DMS 273 (cell line): ENCODE measurements around the gene TP53TG3E.
"Not testable (repeated sequence)": the region's sequence is repeated elsewhere in the genome, so short reads cannot be mapped to it uniquely, and the experiment has no call there.

Experiments
- DNase-seq: peaks from one replicate; lab custom pipeline; 2025; ENCODE audit not compliant: unreplicated experiment; lab: John Stamatoyannopoulos, UW

The TP53TG3E gene, protein sequence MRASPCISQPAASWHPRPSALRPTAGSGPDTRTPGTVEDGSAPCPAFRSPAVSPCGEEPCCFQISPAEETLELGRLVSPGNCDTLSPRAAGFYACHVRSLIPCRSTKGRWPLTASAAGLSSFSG

DNA sequence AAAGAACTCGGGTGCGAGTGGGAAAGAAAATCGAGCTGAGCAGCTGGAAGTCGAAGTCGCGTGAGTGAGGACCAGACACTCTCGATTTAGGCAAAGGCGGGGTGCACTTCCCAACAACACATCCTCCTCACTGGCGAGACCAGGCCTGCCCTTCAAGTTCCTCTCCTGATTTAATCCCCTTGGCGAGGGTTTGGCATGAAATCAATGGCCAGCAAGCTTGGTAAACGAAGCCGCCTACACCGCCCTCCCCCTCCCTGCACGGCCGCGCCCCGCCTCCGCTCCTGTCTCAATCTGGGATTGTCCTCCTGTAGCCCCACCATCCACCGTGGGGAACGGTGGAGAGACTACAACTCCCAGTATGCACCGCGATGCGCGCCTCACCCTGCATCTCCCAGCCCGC, at the start of gene TP53TG3E:
TSS of gene TP53TG3E (plus strand) at position 301 of the 400 bp plus-strand sequence. CDS start at position 369, 68 bp downstream.
- DNase-seq, result not testable (repeated sequence)

DNA sequence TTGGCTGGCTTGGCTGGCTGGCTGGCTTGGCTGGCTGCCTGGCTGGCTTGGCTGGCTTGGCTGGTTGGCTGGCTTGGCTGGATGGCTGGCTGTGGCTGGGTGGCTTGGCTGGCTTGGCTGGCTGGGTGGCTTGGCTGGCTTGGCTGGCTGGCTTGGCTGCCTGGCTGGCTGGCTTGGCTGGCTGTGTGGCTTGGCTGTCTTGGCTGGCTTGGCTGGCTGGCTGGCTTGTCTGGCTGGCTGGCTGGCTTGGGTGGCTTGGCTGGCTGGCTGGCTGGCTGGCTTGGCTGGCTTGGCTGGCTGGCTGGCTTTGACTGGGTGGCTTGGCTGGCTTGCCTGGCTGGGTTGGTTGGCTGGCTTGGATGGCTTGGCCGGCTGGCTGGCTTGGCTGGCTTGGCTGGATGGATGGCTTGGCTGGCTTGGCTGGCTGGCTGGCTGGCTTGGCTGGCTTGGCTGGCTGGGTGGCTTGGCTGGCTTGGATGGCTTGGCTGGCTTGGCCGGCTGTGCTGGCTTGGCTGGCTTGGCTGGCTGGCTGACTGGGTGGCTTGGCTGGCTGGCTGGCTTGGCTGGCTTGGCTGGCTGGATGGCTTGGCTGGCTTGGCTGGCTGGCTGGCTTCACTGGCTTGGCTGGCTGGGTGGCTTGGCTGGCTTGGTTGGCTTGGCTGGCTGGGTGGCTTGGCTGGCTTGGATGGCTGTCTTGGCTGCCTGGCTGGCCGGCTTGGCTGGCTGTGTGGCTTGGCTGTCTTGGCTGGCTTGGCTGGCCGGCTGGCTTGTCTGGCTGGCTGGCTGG, 32.3 kb downstream of the TP53TG3E start:
- DNase-seq, result not testable (repeated sequence)

DNA sequence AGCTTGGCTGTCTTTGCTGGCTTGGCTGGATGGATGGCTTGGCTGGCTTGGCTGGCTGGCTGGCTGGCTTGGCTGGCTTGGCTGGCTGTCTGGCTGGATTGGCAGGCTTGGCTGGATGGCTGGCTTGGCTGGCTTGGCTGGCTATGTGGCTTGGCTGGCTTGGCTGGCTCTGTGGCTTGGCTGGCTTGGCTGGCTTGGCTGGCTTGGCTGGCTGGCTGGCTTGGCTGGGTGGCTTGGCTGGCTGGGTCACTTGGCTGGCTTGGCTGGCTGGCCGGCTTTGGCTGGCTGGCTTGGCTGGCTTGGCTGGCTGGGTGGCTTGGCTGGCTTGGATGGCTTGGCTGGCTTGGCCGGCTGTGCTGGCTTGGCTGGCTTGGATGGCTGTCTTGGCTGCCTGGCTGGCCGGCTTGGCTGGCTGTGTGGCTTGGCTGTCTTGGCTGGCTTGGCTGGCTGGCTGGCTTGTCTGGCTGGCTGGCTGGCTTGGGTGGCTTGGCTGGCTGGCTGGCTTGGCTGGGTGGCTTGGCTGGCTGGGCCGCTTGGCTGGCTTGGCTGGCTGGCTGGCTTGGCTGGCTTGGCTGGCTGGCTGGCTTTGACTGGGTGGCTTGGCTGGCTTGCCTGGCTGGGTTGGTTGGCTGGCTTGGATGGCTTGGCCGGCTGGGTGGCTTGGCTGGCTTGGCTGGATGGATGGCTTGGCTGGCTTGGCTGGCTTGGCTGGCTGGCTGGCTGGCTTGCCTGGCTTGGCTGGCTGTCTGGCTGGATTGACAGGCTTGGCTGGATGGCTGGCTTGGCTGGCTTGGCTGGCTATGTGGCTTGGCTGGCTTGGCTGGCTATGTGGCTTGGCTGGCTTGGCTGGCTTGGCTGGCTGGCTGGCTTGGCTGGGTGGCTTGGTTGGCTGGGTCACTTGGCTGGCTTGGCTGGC, 33.8 kb downstream of the TP53TG3E start:
- DNase-seq, result not testable (repeated sequence)

DNA sequence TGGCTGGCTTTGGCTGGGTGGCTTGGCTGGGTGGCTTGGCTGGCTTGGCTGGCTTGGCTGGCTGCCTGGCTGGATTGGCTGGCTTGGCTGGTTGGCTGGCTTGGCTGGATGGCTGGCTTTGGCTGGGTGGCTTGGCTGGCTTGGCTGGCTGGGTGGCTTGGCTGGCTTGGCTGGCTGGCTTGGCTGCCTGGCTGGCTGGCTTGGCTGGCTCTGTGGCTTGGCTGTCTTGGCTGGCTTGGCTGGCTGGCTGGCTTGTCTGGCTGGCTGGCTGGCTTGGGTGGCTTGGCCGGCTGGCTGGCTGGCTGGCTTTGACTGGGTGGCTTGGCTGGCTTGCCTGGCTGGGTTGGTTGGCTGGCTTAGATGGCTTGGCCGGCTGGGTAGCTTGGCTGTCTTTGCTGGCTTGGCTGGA, 34.4 kb downstream of the TP53TG3E start:
- not testable (repeated sequence) for DNase-seq

DNA sequence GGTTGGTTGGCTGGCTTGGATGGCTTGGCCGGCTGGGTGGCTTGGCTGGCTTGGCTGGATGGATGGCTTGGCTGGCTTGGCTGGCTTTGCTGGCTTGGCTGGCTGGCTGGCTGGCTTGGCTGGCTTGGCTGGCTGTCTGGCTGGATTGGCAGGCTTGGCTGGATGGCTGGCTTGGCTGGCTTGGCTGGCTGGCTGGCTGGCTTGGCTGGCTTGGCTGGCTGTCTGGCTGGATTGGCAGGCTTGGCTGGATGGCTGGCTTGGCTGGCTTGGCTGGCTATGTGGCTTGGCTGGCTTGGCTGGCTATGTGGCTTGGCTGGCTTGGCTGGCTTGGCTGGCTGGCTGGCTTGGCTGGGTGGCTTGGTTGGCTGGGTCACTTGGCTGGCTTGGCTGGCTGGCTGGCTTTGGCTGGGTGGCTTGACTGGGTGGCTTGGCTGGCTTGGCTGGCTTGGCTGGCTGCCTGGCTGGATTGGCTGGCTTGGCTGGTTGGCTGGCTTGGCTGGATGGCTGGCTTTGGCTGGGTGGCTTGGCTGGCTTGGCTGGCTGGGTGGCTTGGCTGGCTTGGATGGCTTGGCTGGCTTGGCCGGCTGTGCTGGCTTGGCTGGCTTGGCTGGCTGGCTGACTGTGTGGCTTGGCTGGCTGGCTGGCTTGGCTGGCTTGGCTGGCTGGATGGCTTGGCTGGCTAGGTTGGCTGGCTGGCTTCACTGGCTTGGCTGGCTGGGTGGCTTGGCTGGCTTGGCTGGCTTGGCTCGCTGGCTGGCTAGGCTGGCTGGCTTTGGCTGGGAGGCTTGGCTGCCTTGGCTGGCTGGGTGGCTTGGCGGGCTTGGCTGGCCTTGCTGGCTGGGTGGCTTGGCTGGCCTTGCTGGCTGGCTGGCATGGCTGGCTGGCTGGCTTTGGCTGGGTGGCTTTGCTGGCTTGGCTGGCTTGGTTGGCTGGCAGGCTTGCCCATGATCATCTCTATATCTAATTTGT, 35.3 kb downstream of the TP53TG3E start:
- DNase-seq, result not testable (repeated sequence)
